Endometrial microvascular endothelial cells (primary cell): ENCODE data around the gene CLMP. TPM values are rescaled to one million over a fixed set of nuclear protein-coding genes. Genes with fewer than 3 reads are reported as not detected.

Source experiments
- in situ Hi-C: cut with HindIII; loops from 2 replicates; pipeline ENCODE4 v1.10.0; 2017; ENCODE audit warnings: low sequenced_read_pairs, low pct_unique_long_range_greater_than_20kb; ENCODE audit errors: inconsistent ontology term
- total RNA-seq: library from RNA; depleted of rRNA; stranded (reverse); fragments of >200 nt; gene quantifications from one replicate; pipeline ENCODE4 v1.2.3, GENCODE V29; 2015; ENCODE audit errors: inconsistent ontology term

The CLMP gene, protein sequence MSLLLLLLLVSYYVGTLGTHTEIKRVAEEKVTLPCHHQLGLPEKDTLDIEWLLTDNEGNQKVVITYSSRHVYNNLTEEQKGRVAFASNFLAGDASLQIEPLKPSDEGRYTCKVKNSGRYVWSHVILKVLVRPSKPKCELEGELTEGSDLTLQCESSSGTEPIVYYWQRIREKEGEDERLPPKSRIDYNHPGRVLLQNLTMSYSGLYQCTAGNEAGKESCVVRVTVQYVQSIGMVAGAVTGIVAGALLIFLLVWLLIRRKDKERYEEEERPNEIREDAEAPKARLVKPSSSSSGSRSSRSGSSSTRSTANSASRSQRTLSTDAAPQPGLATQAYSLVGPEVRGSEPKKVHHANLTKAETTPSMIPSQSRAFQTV
- 0.09 TPM for total RNA-seq

- in situ Hi-C loops = no loop called here
Measured at GRCh38 chr11:123195188-123196059, at the start of gene CLMP. CLMP (minus strand) TSS chr11:123195248; CDS start chr11:123194940, 308 bp downstream.

GRCh38 chr11:123241874-123242543 lies 47.0 kb upstream of the CLMP start:
- in situ Hi-C loops = no loop called here

DNA sequence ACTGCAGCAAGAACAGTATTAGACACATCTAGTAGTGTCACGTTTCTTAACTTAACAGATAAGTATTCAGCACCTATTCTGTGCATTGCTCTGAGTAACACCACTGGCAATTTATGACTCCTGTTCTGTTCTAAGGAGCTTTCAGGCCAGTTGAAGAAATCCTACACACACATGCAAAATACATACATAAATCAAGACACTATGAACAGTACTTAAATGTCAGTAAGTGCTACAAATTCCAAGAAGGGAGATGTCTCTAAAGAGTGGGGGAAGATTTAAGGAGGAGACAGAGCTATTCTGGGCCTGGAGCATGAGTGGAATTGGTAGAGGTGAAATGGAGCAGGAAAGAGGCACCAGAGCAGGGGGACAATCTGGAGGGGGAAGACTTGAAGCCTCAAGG lies 46.2 kb upstream of the CLMP start:
- in situ Hi-C loops = no loop called here

- in situ Hi-C loops = no loop called here
Measured at GRCh38 chr11:123239191-123240150, 44.4 kb upstream of the CLMP start.

- in situ Hi-C loops = no loop called here
Measured at GRCh38 chr11:123238297-123238696, 43.2 kb upstream of the CLMP start.

GRCh38 chr11:123236879-123237278 lies 41.8 kb upstream of the CLMP start:
- in situ Hi-C loops = no loop called here

DNA sequence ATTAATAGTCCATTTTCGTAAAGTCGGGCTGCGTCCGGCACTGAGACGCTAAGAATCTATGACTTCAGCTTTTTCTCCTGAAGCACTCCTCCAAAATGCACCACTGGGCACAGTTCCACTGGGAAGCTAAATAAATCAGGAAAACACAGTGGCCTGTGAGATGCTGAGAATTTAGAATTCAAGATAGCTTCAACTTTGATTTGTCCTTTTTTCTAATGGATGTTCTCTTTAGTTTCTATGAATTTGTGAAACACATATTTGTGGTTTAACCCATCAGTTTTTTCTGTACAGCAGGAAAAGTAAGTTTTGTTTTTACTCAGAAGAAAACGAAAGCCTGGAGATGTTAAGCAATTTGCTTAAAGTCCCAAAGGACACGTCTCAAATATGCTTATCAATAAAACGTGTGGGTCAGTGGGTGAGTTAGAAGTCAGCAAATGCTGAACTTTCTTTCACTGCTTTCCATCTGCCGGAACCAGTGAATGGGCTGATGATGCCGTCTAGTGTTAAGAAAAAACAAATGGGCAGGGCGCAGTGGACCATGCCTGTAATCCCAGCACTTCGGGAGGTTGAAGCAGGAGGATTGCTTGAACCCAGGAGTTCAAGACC lies 40.7 kb upstream of the CLMP start:
- in situ Hi-C loops = no loop called here

DNA sequence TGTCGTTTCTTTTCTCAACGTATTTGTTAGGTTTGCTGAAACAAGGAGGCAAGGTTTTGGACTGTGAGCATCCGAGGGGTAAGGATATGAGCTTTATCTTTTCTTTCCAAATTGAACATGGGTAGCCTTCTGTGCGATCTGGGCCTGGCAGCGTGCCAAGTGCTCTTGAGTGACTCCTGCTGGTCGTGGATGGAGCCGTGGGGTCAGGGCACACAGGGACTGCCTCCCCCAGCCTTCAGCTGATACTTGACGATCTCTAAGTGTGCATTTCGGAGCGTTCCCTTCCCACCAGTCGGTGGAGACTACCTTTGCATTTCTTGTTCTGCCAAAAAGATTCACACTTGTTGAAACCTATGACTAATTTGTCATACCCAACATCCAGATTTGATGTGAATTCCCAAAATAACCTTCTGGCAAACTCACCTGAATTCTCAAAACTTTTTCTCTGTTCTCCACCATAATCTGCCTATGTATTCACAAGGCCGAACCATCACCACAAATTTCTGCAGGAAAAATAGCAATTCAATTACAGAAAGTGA lies 40.1 kb upstream of the CLMP start:
- in situ Hi-C loops = no loop called here

DNA sequence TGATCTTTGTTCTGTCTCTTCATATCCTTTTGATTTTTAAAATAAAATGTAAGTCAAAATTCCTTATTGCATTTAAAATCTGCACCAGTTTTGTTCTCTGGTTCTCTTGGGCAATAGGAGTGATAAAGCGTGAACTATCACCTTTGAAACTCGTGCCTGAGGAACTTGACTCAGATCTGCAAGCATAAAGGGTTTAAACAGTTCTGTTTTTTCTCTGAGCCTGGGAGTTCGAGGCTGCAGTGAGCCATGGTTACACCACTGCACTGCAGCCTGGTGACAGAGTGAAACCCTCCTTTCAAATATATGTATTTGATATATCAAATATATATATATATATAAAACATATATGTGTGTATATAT lies 38.9 kb upstream of the CLMP start:
- in situ Hi-C loops = no loop called here

DNA sequence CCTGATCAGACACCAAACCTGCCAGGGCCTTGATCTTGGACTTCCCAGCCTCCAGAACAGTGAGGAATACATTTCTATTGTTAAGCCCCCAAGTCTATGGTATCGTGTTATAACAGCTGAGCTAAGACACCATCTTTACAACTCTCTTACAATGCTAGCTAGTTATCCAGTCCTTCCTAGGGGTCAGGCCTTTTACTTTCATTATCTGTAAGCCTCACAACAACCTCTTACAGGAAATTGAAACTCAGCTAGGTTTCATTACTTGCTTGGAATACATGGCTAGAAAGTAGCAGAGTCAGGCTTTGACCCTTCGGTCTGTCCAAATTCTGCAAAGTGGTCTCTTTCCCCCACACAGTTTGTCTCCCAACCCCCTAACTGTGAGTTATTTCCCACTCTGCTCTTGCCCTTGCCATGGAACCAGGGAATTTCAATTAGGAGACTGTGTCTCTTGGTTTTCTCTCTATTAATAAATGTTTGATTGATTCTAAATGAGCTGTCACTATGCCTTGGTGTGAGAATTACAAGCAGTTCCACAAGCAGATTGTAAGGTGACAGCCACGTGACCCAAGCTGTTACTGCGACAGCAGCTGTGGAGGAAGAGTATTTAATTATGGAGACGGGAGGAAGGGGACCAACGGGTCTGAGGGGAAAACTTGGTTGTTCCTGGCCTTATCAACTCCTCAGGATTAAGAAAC lies 38.4 kb upstream of the CLMP start:
- in situ Hi-C loops = no loop called here

DNA sequence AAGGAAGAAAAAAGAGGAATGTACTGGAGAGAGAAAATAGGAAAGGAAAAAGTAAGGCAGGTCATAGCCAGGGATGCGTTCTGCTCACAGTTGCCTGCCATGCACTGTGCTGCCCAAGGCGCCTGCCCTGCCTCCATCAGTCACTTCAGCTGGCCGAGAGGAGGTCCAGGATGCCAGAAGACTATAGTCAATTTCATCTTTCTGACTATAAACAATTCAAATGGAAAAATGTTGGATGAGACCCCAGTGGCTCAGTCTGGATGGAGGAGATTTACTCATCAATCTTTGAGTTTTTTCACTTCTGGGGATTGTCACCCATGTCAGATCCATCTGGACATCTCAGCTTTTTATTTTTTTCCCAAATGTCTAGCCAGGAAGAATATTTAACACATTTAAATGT lies 36.7 kb upstream of the CLMP start:
- in situ Hi-C loops = no loop called here

DNA sequence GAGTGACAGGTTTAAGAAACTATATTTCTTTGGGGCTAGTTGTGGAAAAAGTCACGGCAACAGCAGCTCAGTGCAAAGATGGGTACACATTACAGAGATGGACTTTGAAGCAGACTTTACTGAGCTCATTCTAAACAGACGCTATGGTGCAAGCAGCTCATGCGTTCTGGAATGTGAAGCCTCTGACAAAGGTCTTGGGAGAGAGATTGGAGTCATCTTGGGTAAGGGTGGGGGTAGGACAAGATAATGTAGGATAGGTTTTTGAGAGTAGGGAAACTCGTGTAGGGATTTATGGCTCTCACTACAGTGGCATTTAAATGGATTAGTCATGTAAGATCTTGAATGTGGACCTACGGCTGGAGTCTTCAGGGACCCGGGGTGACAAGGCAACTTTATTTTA lies 36.2 kb upstream of the CLMP start:
- in situ Hi-C loops = no loop called here

DNA sequence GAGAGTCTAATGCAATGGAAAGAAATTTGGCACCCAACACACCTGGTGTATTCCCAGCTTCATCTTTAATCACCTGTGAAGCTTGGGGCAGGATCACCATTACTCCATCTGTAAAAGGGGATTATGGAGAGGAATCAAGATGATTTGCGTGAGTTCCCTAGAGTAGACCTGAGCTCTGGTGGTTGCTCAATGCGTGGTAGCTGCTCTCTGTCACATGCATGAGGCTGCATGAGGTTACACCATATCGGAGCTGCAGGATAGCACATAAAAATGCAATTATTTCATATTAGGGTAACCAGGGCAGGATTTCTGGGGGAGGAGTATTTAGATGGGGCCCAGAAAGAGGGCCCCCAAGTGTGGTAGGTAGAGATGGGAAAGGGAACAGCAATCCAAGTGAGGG lies 35.3 kb upstream of the CLMP start:
- in situ Hi-C loops = no loop called here

GRCh38 chr11:123228496-123229163 lies 33.6 kb upstream of the CLMP start:
- in situ Hi-C loops = no loop called here

DNA sequence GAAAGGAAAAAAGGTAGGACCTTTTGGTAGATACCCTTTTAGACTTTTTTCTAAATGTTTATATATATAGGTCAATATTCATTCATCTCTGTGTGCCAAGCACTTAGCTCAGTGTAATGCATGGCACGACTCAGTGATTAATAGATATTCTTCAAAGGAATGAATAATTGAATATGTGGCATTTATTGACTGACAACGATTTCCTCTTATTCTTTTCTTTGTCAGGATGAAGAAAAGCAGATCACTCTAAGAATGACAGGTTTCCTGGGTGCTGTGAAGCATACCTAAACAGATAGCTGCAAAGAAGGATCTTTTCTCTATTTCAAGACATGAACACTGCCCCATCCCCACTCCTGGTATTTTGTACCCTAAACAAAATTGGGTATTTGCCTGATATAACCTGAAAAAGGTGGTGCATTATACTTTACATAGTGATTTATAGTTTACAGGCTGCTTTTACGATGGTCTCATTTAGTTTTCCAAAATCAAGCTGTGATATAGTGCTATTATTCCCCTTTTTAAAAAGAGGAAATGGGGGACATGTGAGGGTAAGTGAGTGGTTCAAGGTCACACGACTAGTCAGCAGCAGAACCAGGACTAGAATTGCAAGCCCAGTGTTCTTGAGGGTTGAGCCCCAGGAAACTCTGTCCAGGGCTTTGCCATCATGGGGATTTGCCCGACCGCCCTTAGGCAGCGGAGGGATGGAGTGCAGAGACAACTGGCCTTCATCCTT lies 32.9 kb upstream of the CLMP start:
- in situ Hi-C loops = no loop called here

DNA sequence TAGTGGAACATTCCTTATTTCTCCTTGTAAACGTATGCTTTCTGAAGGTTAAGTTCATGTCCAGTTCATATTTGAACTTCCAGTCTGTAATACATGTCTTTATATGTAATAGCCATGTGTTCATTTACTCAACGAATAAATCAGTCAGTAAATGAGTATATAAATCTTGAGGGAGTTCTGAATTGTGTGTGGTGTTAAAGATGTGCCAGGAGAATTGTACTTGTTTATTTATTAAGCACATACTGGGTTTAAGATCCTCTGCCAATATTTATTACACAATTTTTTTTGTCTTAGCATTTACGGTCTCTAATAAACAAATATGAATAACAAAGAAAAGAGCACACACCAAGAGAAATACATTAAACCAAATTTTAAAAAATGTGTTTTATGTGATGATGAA lies 26.5 kb upstream of the CLMP start:
- in situ Hi-C loops = no loop called here
